ENCODE data around the gene RPL35. TPM values are rescaled to one million over a fixed set of nuclear protein-coding genes. Genes with fewer than 3 reads are reported as not detected.

Gene RPL35
- total RNA-seq, 1 donor from 2014 or later, result 686 TPM

DNA sequence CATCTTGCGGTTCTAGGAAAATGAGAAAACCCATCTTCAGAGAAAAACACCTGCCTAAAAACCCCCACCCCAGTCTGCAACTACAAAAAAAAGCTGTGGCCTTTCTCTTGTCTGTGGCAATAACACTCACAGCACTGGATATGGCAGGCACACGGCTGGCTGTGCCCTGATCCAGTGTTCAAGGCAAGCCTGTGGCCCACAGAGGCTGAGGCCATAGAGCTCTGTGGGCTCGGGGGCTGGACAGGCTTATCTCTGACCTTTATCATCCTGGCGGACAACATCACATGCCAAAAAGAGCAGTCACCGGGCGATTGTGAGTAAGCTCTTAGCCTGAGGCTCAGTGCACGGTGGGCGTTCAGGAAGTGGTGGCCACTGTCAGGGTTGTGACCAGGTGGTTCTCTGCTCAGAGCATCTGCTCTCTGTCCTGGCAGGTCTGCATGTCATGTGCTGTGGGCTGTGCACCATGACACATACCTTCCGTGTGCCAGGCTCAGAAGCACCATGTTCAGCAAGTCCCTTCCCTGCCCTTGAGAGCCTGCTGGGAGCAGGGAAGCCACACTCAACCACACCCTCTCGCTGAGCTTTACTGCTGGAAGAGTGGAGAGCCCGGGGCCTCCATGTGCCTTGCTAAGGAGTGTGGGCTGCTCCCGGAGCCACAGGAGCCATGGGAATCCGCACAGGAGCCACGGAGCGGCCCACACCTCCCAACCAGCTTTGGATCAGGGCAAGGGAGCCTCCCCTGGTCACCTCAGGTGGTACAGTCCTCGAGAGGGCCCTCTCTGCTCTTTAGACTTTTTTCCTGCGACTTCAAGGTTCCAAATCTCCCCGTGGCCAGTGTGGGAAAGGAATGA, 43.1 kb downstream of the RPL35 start:
- intact Hi-C loops (cut with micrococcal nuclease), result no loop called here
- no peaks in the 10 kb centered on the region for H3K9me3 ChIP-seq (replicated peaks)
- peak overlapping the region; percentile 56 for H3K27ac ChIP-seq (replicated peaks)
- H3K4me3 ChIP-seq, result no peak overlapping the region
- H3K36me3 ChIP-seq, result no peaks in the 10 kb centered on the region
- H3K4me1 ChIP-seq, result peaks cover 24% of the 10 kb centered on the region
- TF ChIP-seq, protein P1, sequence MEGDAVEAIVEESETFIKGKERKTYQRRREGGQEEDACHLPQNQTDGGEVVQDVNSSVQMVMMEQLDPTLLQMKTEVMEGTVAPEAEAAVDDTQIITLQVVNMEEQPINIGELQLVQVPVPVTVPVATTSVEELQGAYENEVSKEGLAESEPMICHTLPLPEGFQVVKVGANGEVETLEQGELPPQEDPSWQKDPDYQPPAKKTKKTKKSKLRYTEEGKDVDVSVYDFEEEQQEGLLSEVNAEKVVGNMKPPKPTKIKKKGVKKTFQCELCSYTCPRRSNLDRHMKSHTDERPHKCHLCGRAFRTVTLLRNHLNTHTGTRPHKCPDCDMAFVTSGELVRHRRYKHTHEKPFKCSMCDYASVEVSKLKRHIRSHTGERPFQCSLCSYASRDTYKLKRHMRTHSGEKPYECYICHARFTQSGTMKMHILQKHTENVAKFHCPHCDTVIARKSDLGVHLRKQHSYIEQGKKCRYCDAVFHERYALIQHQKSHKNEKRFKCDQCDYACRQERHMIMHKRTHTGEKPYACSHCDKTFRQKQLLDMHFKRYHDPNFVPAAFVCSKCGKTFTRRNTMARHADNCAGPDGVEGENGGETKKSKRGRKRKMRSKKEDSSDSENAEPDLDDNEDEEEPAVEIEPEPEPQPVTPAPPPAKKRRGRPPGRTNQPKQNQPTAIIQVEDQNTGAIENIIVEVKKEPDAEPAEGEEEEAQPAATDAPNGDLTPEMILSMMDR (IDR thresholded peaks at IDR 0.05; ENCODE audit: borderline replicate concordance), result no peak
- no peaks in the 10 kb centered on the region for H3K27me3 ChIP-seq (ENCODE audit: low read depth)
- DNase-seq, result no peak

DNA sequence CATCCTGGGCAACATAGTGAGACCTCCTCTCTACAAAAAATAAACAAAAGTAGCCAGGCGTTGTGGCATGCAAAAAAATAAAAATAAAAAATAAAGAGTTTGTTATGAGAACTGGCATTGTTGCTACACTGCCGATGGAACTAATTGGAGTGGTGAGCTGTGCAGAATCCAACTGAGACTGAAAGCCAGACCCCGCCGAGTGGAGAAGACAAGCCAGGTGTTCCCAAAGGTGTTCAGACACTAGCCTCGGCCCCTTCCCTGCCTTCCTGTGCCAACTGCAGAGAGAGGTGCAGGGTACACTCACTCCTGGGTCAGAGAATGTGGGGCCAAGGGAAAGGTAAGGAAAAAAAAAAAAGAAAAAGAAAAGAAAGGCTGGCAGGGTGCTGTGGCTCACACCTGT, 46.2 kb downstream of the RPL35 start:
- H3K36me3 ChIP-seq, result no peaks in the 10 kb centered on the region
- peaks cover 24% of the 10 kb centered on the region for H3K4me1 ChIP-seq
- H3K9me3 ChIP-seq (replicated peaks), result no peaks in the 10 kb centered on the region
- no peak for DNase-seq
- intact Hi-C loops (cut with micrococcal nuclease), result no loop called here
- H3K4me3 ChIP-seq, result no peak overlapping the region
- no peak overlapping the region for H3K27ac ChIP-seq (replicated peaks)
- H3K27me3 ChIP-seq (ENCODE audit: low read depth), result no peaks in the 10 kb centered on the region
- TF ChIP-seq, protein P1 (IDR thresholded peaks at IDR 0.05; ENCODE audit: borderline replicate concordance), result no peak

DNA sequence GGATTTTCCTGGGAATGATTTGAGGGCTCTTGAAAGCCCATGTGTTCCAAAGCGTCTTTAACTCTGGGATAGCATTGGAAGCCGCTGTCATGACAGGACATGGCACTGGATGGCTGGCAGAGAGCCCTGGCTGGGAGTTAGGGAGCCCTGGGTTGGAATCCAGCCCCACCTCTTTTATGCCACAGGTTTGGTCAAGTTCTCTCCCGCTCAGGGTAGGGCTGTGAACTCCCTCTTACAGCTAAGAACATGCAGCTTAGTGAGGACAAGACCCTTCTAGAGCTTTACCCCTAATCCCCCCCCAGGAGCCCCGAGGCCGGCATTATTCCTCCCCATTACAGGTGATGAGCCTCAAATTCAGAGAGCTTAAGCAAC, 47.6 kb downstream of the RPL35 start:
- no peak overlapping the region for H3K4me3 ChIP-seq
- intact Hi-C loops (cut with micrococcal nuclease), result no loop called here
- no peak for DNase-seq
- peaks cover 7% of the 10 kb centered on the region for H3K36me3 ChIP-seq
- H3K27me3 ChIP-seq (ENCODE audit: low read depth), result no peaks in the 10 kb centered on the region
- TF ChIP-seq, protein P1 (IDR thresholded peaks at IDR 0.05; ENCODE audit: borderline replicate concordance), result no peak
- peaks cover 17% of the 10 kb centered on the region for H3K4me1 ChIP-seq
- no peak overlapping the region for H3K27ac ChIP-seq (replicated peaks)
- no peaks in the 10 kb centered on the region for H3K9me3 ChIP-seq (replicated peaks)

DNA sequence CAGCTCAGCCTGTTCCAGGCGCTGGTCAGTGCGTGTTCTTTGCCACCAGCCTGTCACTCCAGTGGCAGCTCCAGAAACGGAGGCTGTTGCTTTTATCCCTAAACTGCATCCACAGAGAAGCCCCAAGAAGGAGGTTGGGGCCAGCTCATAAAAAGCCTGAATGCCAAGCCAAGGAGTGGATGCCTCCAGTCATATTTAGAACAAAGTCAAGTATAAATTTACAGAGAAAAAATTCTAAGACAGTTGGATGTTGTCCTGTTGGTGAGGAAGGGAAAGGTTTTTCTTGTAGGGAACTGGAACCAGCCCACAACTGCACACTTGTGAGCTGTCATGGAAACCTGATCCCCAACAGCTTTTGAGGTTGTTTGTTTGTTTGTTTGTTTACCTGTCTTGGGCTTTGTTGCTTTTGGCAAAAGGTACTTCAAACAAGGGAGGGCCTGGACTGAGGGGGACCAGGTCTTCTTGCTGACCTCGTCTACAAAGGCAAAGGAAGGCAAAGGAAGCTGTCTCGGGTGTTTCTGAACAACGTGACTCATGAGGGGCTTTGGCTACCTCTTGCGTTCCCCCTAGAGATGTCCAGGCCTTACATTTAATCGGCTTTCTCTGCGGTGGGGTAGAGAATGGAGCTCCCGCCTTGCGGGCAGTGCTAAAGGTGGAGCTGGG, 48.1 kb downstream of the RPL35 start:
- peaks cover 12% of the 10 kb centered on the region for H3K4me1 ChIP-seq
- TF ChIP-seq, protein P1 (IDR thresholded peaks at IDR 0.05; ENCODE audit: borderline replicate concordance), result no peak
- peaks cover 7% of the 10 kb centered on the region for H3K36me3 ChIP-seq
- H3K4me3 ChIP-seq, result no peak overlapping the region
- intact Hi-C loops (cut with micrococcal nuclease), result no loop called here
- H3K9me3 ChIP-seq (replicated peaks), result no peaks in the 10 kb centered on the region
- peak overlapping the region; percentile 23 for H3K27ac ChIP-seq (replicated peaks)
- H3K27me3 ChIP-seq (ENCODE audit: low read depth), result no peaks in the 10 kb centered on the region
- no peak for DNase-seq

DNA sequence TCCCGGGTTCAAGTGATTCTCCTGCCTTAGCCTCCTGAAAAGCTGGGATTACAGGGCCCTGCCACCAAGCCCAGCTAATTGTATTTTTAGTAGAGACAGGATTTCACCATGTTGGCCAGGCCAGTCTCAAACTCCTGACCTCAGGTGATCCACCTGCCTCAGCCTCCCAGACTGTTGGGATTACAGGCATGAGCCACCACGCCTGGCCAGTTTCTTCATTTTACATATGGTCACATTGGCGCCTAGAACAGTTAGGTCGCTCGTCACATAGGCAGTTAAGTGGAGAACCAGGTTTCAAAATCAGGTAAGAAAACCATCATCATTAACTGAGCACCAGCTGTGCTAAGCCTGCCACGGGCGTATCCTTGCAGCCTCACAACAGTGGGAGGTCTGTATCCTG, 48.7 kb downstream of the RPL35 start:
- H3K36me3 ChIP-seq, result peaks cover 7% of the 10 kb centered on the region
- H3K9me3 ChIP-seq (replicated peaks), result no peaks in the 10 kb centered on the region
- H3K27me3 ChIP-seq (ENCODE audit: low read depth), result no peaks in the 10 kb centered on the region
- H3K4me1 ChIP-seq, result peaks cover 6% of the 10 kb centered on the region
- H3K4me3 ChIP-seq, result no peak overlapping the region
- H3K27ac ChIP-seq (replicated peaks), result peak overlapping the region; percentile 23
- TF ChIP-seq, protein P1 (IDR thresholded peaks at IDR 0.05; ENCODE audit: borderline replicate concordance), result no peak
- intact Hi-C loops (cut with micrococcal nuclease), result no loop called here
- no peak for DNase-seq
